Bronchial epithelial cell (primary cell): ENCODE data around the gene IMPG1. TPM values are rescaled to one million over a fixed set of nuclear protein-coding genes. Genes with fewer than 3 reads are reported as not detected.

Source experiments
- DNase-seq: peaks from one replicate; pipeline ENCODE4 v3.0.0-alpha.2; 2010; ENCODE audit warnings: low read depth
- FAIRE-seq: peaks from 2 replicates; lab custom pipeline; 2011; peaks lifted over from hg19 to GRCh38; lab: Jason Lieb, UNC
- H3K27me3 ChIP-seq: 2 replicates; pipeline ENCODE4 v1.5.1; 2011; ENCODE audit warnings: low read length; ENCODE audit not compliant: control insufficient read depth, insufficient read depth
- H3K36me3 ChIP-seq: 2 replicates; pipeline ENCODE4 v1.5.1; 2011; ENCODE audit warnings: low read length; ENCODE audit not compliant: control insufficient read depth, insufficient read depth
- H3K4me3 ChIP-seq: 2 replicates; pipeline ENCODE4 v1.5.1; 2011; ENCODE audit warnings: mild to moderate bottlenecking, low read depth, low read length, control low read depth
- total RNA-seq: library from RNA; depleted of rRNA; stranded (reverse); fragments of >200 nt; gene quantifications from 2 replicates; pipeline ENCODE4 v1.2.1, GENCODE V29; 2014
- TF ChIP-seq, protein P1 (sequence below): IDR thresholded peaks from 2 replicates; pipeline ENCODE4 v1.5.1; 2011; ENCODE audit warnings: mild to moderate bottlenecking, moderate library complexity, low read length, control low read depth, inconsistent platforms; ENCODE audit not compliant: insufficient read depth, severe bottlenecking

The IMPG1 gene
- total RNA-seq, 1 donor from 2014 or later = not detected

DNA sequence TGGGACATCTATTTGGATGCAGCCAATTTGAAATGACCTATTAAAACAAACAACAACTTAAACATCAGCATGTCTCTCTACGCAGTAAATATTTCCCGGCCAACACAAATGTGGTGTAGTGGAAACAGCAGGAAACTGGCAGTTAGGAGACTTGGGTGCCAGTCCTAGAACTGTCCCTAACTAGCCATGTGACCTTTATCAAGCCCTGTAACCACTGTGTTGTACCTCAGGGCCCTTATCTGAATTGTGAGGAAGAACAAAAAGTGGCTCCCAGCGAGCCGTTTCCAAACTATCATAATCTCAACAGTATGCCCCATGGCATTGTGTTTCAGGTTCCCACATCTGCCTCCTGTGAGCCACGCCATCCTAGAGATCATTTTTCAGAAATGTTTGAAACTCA is 124.5 kb downstream of the IMPG1 start:
- TF ChIP-seq, protein P1, sequence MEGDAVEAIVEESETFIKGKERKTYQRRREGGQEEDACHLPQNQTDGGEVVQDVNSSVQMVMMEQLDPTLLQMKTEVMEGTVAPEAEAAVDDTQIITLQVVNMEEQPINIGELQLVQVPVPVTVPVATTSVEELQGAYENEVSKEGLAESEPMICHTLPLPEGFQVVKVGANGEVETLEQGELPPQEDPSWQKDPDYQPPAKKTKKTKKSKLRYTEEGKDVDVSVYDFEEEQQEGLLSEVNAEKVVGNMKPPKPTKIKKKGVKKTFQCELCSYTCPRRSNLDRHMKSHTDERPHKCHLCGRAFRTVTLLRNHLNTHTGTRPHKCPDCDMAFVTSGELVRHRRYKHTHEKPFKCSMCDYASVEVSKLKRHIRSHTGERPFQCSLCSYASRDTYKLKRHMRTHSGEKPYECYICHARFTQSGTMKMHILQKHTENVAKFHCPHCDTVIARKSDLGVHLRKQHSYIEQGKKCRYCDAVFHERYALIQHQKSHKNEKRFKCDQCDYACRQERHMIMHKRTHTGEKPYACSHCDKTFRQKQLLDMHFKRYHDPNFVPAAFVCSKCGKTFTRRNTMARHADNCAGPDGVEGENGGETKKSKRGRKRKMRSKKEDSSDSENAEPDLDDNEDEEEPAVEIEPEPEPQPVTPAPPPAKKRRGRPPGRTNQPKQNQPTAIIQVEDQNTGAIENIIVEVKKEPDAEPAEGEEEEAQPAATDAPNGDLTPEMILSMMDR = no peak
- FAIRE-seq = no peak
- no peaks in the 10 kb centered on the region for H3K36me3 ChIP-seq
- H3K27me3 ChIP-seq = no peaks in the 10 kb centered on the region
- DNase-seq = no peak
- no peak overlapping the region for H3K4me3 ChIP-seq

DNA sequence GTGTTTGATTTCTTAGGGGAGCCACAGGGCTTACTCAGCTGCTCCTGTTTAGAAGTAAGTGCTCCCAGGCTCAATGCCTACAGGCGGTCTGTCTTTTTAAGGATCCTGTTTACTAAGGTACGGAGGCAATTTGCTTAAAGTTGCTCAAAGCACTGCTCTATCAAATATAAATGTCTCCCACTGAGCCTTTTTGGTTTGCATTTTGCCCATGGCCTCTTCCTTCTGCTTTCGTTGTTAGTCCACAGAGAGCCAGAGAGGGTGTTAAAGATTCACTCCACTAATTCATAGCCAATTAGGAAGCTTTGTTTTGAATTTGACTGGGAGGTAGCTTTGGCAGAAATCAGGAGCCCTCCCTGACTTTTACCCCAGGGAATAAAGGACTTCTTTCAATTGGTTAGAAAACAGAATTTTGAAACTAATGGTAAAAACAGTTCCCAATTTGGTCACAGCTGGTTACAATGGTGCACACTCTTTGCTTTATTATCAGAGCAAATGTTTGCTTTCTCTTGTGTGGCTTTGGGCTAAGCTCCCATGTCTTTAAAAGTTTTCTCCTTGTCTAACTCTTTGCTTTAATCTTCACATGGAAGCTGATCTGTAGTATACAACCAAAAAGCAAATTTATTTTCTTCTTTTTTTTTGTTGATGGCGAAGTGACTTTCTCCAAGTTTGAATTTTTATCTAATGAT is 126.2 kb downstream of the IMPG1 start:
- TF ChIP-seq, protein P1 = no peak
- Histone ChIP-seq H3K27me3 (no peaks in the 10 kb centered on the region), H3K36me3 (no peaks in the 10 kb centered on the region), H3K4me3 (no peak overlapping the region)
- DNase-seq (no peak), FAIRE-seq (no peak)

DNA sequence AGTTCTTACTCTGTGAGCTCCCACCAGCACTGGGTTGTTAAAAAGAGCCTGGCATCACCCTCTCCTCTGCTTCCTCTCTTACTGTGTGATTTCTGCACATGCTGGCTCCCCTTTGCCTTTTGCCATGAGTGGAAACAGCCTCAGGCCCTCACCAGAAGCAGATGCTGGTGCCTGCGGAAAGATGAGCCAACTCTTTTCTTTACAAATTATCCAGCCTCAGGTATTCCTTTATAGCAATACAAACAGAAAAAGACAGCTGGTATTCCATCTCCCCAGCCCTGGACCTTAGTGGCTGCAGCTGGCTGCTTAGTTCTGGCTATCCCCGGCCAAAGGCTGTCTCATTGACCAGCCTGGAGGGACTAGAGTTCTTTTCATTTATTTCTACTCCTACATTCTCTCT is 129.1 kb downstream of the IMPG1 start:
- FAIRE-seq (no peak), DNase-seq (no peak)

DNA sequence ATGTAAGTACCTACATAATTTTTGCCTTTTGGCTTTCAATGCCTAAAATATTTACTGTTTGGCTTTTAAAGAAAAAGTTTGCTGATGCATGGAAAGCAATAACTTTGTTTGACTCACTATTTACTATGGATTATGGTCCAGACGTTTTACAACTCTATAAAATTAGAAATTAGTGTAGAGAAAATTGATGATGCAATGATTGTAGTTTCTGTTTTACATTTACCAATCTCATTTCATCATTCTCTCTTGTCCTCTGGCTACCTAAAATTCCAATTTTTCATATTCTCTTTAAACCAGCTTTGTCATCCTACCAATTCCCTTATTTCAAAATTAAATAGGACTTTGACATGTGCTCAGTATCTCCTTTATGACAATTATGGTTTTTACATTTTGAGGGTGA is 131.0 kb downstream of the IMPG1 start:
- TF ChIP-seq, protein P1 = no peak
- Histone ChIP-seq H3K4me3 (no peak overlapping the region), H3K27me3 (no peaks in the 10 kb centered on the region), H3K36me3 (no peaks in the 10 kb centered on the region)
- DNase-seq (no peak), FAIRE-seq (no peak)

More for the DNA sequence above, 129.1 kb downstream of the IMPG1 start:
- Histone ChIP-seq H3K4me3 (no peak overlapping the region), H3K27me3 (no peaks in the 10 kb centered on the region), H3K36me3 (no peaks in the 10 kb centered on the region)
- TF ChIP-seq, protein P1 = no peak

DNA sequence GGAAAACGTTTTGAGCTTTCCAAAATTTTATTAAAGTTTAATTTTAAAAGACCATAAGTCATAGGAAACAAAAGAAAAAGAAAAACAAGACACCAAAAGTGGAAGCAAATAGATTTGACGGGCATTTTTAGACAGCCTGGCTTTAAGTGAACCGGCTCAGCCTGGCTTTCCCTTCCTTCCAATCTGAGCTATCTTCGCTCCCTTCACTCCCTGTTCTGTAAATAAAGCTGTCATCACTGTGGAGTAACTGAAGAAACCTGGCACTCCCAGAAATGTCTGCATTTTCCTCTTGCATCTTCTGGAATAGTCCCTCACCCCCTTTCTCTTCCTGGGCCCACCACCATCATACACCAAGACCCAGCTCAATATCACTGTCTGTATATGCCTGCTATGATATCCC is 131.9 kb downstream of the IMPG1 start:
- DNase-seq = no peak
- no peak overlapping the region for H3K4me3 ChIP-seq

More for the DNA sequence above, 131.9 kb downstream of the IMPG1 start:
- FAIRE-seq = no peak
- TF ChIP-seq, protein P1 = no peak
- Histone ChIP-seq H3K27me3 (no peaks in the 10 kb centered on the region), H3K36me3 (no peaks in the 10 kb centered on the region)
